Nephron progenitor cell (in vitro differentiated cells): ENCODE data around the gene GLDC.
"Not testable (repeated sequence)": the region's sequence is repeated elsewhere in the genome, so short reads cannot be mapped to it uniquely, and the experiment has no call there.

Experiments used
- DNase-seq: peaks from one replicate; pipeline ENCODE4 v3.0.0; 2021
- H3K27ac Mint-ChIP-seq: 2 replicates; pipeline ENCODE4 v1.8.0; 2021; ENCODE audit warnings: mild to moderate bottlenecking, moderate library complexity, mixed read lengths
- H3K27me3 Mint-ChIP-seq: 2 replicates; pipeline ENCODE4 v1.8.0; 2021; ENCODE audit warnings: mild to moderate bottlenecking, low read depth, mixed read lengths; ENCODE audit not compliant: poor library complexity
- H3K36me3 Mint-ChIP-seq: 2 replicates; pipeline ENCODE4 v1.8.0; 2021; ENCODE audit warnings: low read depth, mixed read lengths
- H3K4me1 Mint-ChIP-seq: 2 replicates; pipeline ENCODE4 v1.8.0; 2021; ENCODE audit warnings: mixed read lengths
- H3K4me3 Mint-ChIP-seq: 2 replicates; pipeline ENCODE4 v1.8.0; 2021; ENCODE audit warnings: mild to moderate bottlenecking, moderate library complexity, mixed read lengths
- H3K9me3 Mint-ChIP-seq: 2 replicates; pipeline ENCODE4 v1.8.0; 2021; ENCODE audit warnings: mild to moderate bottlenecking, moderate library complexity, mixed read lengths
- TF ChIP-seq, protein P1 (sequence below): fragments of 200-600 bp; sonication (generic); IDR thresholded peaks from 2 replicates; pipeline ENCODE4 v1.5.0; 2021; ENCODE audit warnings: antibody characterized with exemption

GLDC gene

DNA sequence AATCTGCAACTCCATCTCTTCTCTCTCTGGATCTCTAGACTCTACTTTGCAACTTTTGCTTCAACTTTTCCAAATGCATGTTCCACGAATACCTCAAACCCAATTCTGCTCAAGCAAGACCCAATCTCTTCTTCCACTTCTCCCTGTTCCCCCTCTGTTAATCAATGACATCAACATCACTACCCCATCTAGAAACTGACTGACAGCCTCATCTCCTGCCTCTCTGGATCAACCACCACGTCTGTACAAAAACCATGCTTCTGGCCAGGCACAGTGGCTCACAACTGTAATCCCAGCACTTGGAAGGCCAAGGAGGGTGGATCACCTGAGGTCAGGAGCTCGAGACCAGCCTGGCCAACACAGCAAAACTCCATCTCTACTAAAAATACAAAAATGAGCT, 12.2 kb downstream of the GLDC start:
- H3K27ac Mint-ChIP-seq = peak overlapping the region; percentile 1
- H3K4me1 Mint-ChIP-seq = peaks cover 42% of the 10 kb centered on the region
- H3K27me3 Mint-ChIP-seq = peaks cover 4% of the 10 kb centered on the region
- DNase-seq = no peak
- peak overlapping the region; percentile 3 for H3K4me3 Mint-ChIP-seq
- H3K9me3 Mint-ChIP-seq = no peaks in the 10 kb centered on the region
- H3K36me3 Mint-ChIP-seq = no peaks in the 10 kb centered on the region
- TF ChIP-seq, protein P1, sequence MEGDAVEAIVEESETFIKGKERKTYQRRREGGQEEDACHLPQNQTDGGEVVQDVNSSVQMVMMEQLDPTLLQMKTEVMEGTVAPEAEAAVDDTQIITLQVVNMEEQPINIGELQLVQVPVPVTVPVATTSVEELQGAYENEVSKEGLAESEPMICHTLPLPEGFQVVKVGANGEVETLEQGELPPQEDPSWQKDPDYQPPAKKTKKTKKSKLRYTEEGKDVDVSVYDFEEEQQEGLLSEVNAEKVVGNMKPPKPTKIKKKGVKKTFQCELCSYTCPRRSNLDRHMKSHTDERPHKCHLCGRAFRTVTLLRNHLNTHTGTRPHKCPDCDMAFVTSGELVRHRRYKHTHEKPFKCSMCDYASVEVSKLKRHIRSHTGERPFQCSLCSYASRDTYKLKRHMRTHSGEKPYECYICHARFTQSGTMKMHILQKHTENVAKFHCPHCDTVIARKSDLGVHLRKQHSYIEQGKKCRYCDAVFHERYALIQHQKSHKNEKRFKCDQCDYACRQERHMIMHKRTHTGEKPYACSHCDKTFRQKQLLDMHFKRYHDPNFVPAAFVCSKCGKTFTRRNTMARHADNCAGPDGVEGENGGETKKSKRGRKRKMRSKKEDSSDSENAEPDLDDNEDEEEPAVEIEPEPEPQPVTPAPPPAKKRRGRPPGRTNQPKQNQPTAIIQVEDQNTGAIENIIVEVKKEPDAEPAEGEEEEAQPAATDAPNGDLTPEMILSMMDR = no peak

DNA sequence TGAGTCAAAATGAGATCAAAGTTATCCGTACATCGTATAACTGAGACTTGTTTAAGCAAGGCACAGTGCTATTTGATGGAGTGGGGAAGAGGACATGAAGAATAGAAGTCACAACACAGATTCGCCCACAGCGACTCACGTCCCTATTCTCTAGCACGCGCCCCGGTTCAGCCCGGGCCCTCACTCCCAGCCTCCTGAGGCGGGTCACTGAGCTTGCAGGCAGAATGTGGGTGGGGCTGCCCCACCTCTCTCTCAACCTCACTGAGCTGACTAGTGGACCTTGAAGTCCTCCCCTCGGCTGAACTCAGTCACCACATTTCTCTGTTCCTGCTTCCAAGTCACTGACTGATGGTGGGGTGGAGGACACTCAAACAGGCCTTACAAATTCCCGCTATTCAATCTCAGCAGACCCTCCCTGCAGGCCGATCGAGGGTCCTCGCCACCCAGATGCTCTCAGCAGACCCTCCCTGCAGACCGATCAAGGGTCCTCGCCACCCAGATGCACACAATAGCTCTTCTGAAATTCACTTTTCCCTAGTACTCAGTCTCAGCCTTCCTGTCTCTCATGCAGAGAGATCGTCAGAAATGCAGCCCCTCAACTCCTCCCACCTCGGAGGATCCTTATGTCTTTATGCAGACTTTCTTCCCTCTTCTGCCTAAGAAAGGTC, 12.9 kb downstream of the GLDC start:
- peak; percentile 57 for DNase-seq
- H3K4me3 Mint-ChIP-seq = peak overlapping the region; percentile 3
- peaks cover 4% of the 10 kb centered on the region for H3K27me3 Mint-ChIP-seq
- no peaks in the 10 kb centered on the region for H3K9me3 Mint-ChIP-seq
- no peaks in the 10 kb centered on the region for H3K36me3 Mint-ChIP-seq
- H3K27ac Mint-ChIP-seq = peak overlapping the region; percentile 1
- peaks cover 44% of the 10 kb centered on the region for H3K4me1 Mint-ChIP-seq
- TF ChIP-seq, protein P1 = no peak

DNA sequence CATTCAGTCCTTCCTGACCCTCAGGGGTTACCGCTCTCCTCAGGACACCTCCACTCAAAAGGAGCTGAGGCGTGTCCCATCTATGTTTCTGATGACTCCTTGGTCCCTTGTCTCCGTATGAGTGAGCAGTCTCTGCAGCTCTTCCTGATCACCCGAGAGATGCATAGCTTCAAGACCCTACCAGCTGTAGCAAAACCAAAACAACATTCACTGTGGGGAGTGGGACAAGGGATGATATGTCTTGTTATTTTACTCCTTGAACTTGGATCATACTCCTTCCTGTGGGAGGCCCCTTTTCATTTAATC, 14.4 kb downstream of the GLDC start:
- no peak for DNase-seq
- H3K27me3 Mint-ChIP-seq = peaks cover 13% of the 10 kb centered on the region
- no peaks in the 10 kb centered on the region for H3K36me3 Mint-ChIP-seq

DNA sequence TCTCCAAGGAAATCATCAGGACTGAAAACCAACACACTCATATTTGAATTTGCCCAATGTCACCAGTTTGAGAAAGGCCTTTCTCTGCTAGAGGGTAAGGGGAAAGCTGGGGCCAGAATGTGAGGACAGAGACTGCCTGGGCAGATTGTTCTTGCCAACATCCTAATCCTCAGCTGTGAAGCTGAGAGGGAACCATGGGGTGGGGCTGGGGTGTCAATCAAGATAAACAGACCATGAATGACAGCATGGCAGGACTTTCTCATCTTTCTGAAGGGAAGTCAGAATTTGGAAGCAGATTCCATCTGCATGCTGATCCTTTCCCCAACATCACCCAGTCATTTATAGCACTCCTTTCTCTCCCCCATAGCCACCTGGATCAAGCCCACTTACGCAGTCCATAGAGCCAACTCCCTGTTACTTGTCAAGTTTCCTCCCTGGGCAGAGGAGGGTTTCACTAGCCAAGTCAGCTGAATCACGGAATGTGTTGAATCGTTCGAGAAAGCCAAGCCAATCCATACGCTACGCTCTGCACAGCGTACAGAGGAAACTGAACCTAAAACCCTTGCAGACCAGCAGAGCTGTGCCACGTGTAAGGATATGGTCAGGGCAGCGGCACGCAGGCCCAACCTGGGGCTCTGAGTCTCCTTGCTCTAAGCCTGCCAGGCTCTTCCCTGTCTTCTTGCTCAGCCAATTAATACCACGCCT, 14.9 kb downstream of the GLDC start:
- Mint-ChIP-seq H3K4me1 (peaks cover 44% of the 10 kb centered on the region), H3K36me3 (no peaks in the 10 kb centered on the region), H3K27ac (peak overlapping the region; percentile 54), H3K4me3 (no peak overlapping the region), H3K9me3 (no peaks in the 10 kb centered on the region), H3K27me3 (peaks cover 13% of the 10 kb centered on the region)
- DNase-seq = no peak
- TF ChIP-seq, protein P1 = no peak

More for the DNA sequence above, 14.4 kb downstream of the GLDC start:
- Mint-ChIP-seq H3K4me3 (no peak overlapping the region), H3K9me3 (no peaks in the 10 kb centered on the region), H3K4me1 (peaks cover 44% of the 10 kb centered on the region), H3K27ac (peak overlapping the region; percentile 26)
- TF ChIP-seq, protein P1 = no peak

DNA sequence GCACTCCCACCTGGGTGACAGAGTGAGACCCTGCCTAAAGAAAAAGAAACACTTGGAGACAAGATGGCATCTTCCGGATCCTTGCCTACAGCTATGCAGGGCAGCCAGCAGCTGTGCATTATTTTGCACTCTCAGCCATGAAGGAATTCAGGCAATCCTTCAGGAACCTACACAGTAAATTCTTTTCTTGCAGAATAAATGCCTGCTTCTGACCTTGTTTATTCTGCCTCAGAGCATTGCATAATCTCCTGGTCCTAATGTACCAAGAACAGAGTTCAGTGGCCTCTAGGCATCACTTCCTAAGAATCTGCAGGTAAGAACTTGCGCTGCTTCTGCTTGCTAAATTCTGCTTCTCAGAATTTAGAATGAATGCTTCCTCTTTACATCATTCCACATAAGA, 16.8 kb downstream of the GLDC start:
- H3K27me3 Mint-ChIP-seq = peaks cover 13% of the 10 kb centered on the region
- no peak overlapping the region for H3K27ac Mint-ChIP-seq
- peaks cover 37% of the 10 kb centered on the region for H3K4me1 Mint-ChIP-seq
- H3K36me3 Mint-ChIP-seq = no peaks in the 10 kb centered on the region
- TF ChIP-seq, protein P1 = no peak
- H3K4me3 Mint-ChIP-seq = no peak overlapping the region
- no peak for DNase-seq
- peaks cover 3% of the 10 kb centered on the region for H3K9me3 Mint-ChIP-seq

DNA sequence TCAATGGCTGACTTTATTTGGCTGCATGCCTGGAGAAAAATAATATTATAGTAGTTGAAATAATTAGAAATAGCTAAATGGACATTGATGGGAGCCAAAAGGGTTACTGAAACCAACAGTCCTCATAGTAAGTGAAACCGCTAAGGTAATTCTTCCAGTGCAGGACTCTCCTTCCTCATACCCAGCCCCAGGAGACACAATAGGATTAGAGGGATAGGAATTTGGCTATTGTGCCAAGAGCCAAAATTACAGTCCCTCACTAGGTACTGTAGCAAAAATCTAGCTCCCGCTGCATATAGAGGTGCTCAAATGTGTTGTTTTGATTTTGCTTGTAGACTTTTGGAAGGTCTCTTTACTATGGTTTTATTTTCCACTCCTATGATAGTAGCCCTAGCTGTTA, 20.2 kb downstream of the GLDC start:
- H3K27me3 Mint-ChIP-seq = peaks cover 8% of the 10 kb centered on the region
- no peak overlapping the region for H3K4me3 Mint-ChIP-seq
- H3K9me3 Mint-ChIP-seq = peaks cover 18% of the 10 kb centered on the region
- peaks cover 6% of the 10 kb centered on the region for H3K36me3 Mint-ChIP-seq
- no peak overlapping the region for H3K27ac Mint-ChIP-seq
- TF ChIP-seq, protein P1 = no peak
- peaks cover 6% of the 10 kb centered on the region for H3K4me1 Mint-ChIP-seq
- no peak for DNase-seq

DNA sequence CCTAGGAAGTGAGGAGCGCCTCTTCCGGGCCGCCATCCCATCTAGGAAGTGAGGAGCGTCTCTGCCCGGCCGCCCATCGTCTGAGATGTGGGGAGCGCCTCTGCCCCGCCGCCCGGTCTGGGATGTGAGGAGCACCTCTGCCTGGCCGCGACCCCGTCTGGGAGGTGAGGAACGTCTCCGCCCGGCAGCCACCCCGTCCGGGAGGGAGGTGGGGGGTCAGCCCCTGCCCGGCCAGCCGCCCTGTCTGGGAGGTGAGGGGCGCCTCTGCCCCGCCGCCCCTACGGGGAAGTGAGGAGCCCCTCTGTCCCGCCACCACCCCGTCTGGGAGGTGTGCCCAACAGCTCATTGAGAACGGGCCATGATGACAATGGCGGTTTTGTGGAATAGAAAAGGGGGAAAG, 22.7 kb downstream of the GLDC start:
- H3K27ac Mint-ChIP-seq, H3K36me3 Mint-ChIP-seq, DNase-seq, H3K4me1 Mint-ChIP-seq, H3K27me3 Mint-ChIP-seq, H3K4me3 Mint-ChIP-seq: not testable (repeated sequence)
- H3K9me3 Mint-ChIP-seq = peaks cover 18% of the 10 kb centered on the region
